ENCODE results near the gene CCDC39.

- no peak for TF ChIP-seq TAF1 (IDR thresholded peaks at IDR 0.05; ENCODE audit: borderline replicate concordance, insufficient read depth, low read length)
- no peak for TF ChIP-seq POLR2AphosphoS5 (IDR thresholded peaks at IDR 0.05; ENCODE audit: low read depth, low read length)
- TF ChIP-seq REST (IDR thresholded peaks at IDR 0.05; ENCODE audit: insufficient read depth in 1 of 2, low read depth in 2 of 2, low read length in 2 of 2): no peak
- TF ChIP-seq SIN3A (IDR thresholded peaks at IDR 0.05; ENCODE audit: borderline replicate concordance, insufficient read depth, low read length): no peak
- no peak for TF ChIP-seq FOXP2 (optimal IDR thresholded peaks at IDR 0.05; ENCODE audit: borderline replicate concordance, extremely low read depth, extremely low read length, insufficient read depth)
Measured at GRCh38 chr3:180646187-180646790, 33.0 kb downstream of the CCDC39 start.
